ENCODE results near the gene NABP1.

- TF ChIP-seq CTCF (IDR thresholded peaks at IDR 0.05 in 2 of 3, conservative IDR thresholded peaks at IDR 0.05 in 1 of 3; ENCODE audit: control insufficient read depth in 2 of 3, extremely low read depth in 1 of 3, insufficient read depth in 1 of 3, low read depth in 3 of 3, low read length in 3 of 3) (no peak), RFX5 (IDR thresholded peaks at IDR 0.05; ENCODE audit: low read depth, low read length) (no peak), DPF2 (IDR thresholded peaks at IDR 0.05) (no peak), BMI1 (IDR thresholded peaks at IDR 0.05; ENCODE audit: borderline replicate concordance) (no peak), CEBPZ (IDR thresholded peaks at IDR 0.05; ENCODE audit: low read depth, low read length) (no peak), BCL11A (IDR thresholded peaks at IDR 0.05; ENCODE audit: low read depth, low read length) (no peak), NFIC (IDR thresholded peaks at IDR 0.05; ENCODE audit: low read depth, low read length) (no peak), SIX5 (IDR thresholded peaks at IDR 0.05; ENCODE audit: low read depth, low read length, severe bottlenecking) (no peak), MAX (IDR thresholded peaks at IDR 0.05; ENCODE audit: low read depth, low read length) (no peak), TBL1XR1 (IDR thresholded peaks at IDR 0.05; ENCODE audit: low read depth, low read length) (no peak), EP300 (IDR thresholded peaks at IDR 0.05; ENCODE audit: borderline replicate concordance in 1 of 2, control insufficient read depth in 1 of 2, low read depth in 2 of 2, low read length in 2 of 2) (no peak)
Observed at GRCh38 chr2:191641609-191642008, 36.3 kb upstream of the NABP1 start.
